M059J (cell line): ENCODE data around the gene CACNA1C. TPM values are rescaled to one million over a fixed set of nuclear protein-coding genes. Genes with fewer than 3 reads are reported as not detected.

Experiments
- DNase-seq: peaks from one replicate; pipeline ENCODE4 v3.0.0-alpha.2; 2012; ENCODE audit warnings: low read depth
- total RNA-seq: library from RNA; depleted of rRNA; stranded (reverse); fragments of >200 nt; shearing (Covaris generic); gene quantifications from 2 replicates; pipeline ENCODE4 v1.2.3, GENCODE V29; 2014

CACNA1C gene
- total RNA-seq, 1 experiment from 2014 or later: 3.6 TPM

- DNase-seq: no peak
Measured at GRCh38 chr12:2338381-2338780, 285.6 kb downstream of the CACNA1C start.

GRCh38 chr12:2338991-2339431, 286.2 kb downstream of the CACNA1C start:
- DNase-seq: peak; percentile 79

- peak; percentile 29 for DNase-seq
Measured at GRCh38 chr12:2341051-2341751, 288.4 kb downstream of the CACNA1C start.

DNA sequence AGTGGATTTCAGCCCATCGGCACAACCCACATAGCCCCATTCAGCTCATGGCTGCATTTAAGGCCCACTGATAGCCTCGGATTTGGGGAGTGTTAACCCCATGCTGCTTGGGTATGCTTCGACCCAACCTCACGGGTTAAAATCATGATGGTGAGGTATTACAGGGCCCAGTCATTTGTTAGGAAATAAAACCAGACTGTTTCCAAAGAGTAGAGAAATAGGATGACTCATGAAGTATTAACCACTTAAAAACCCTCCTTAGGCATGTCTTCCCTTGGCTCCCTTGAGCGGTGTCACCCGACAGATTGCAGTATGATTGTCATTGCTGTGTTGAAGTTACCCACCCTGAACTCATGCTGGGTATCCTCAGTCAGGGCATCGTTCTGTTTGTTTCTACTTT, 289.1 kb downstream of the CACNA1C start:
- DNase-seq: peak; percentile 79

DNA sequence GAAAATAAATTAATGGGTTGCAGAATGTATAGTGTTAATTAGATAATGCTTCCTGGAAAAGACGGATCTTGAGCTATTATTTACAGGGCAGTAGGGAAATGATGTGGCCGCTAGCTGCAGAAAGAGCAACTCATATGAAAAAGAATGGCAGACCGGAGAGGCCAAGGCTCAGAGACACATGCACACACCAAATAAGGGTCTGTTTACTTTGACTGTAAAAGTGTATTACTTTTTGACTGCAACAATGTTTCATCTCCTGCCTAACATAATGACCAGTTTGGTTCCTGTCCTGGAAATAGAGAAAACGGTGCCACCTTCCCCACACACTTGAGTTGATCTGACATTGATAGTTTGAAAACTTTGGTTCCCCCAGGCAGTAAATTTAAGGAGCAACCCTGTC, 290.9 kb downstream of the CACNA1C start:
- DNase-seq: no peak

DNA sequence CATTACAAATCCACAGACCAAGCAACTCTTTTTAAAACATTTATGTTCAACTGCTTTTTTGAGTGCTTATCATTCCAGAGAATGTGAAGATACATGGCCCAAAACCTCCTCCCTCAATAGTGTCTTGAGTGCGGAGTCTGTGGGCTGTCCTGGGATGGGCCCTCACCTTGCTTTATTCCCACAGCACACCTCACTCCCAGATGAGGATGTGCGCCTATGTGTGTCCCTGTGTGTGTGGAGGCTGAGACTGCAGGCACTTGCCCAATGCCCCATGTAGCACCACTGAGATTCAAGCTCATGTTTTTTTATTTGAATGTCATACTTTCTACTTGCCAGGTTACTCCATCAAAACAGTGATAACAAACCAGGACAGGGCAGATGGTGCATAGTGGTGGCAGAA, 291.7 kb downstream of the CACNA1C start:
- no peak for DNase-seq

GRCh38 chr12:2344885-2345284, 292.1 kb downstream of the CACNA1C start:
- DNase-seq: no peak

DNA sequence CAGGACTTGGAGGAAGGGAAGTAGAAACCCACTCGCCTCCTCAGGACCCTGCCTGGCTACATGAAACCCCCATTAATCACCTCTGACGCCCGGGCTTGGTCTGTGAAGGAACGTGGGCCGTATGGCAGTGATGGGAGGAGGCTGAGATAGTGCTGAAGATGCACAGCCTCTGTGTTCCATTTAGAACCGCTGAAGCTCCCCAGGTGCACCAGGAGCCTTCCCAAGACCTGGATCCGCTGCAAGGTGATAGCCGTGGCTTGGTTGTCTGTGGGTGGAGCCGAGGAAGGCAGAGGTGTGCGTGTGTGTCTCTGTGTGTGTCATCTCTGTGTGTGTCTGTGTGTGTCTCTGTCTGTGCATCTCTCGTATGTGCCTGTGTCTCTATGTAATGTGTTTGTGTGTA, 293.1 kb downstream of the CACNA1C start:
- no peak for DNase-seq

DNA sequence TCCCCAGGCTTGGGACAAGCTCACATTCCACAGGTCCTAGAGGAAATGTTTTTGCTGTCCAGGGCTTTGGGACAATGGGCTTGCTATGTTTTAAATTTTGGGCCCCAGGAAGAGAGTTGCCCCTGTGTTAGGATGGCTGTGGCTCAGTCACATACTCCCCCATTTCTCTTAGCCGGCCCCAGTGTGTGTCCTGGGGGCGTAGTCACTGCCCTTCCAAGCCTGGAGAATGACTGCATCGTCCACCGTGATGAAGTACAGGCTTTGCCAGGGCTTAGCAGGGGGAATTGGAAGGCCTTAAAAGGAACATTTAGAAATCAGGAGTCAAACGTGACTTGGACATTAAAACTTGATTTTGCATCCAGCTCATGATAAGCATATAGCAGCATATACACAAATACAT, 293.6 kb downstream of the CACNA1C start:
- no peak for DNase-seq

DNA sequence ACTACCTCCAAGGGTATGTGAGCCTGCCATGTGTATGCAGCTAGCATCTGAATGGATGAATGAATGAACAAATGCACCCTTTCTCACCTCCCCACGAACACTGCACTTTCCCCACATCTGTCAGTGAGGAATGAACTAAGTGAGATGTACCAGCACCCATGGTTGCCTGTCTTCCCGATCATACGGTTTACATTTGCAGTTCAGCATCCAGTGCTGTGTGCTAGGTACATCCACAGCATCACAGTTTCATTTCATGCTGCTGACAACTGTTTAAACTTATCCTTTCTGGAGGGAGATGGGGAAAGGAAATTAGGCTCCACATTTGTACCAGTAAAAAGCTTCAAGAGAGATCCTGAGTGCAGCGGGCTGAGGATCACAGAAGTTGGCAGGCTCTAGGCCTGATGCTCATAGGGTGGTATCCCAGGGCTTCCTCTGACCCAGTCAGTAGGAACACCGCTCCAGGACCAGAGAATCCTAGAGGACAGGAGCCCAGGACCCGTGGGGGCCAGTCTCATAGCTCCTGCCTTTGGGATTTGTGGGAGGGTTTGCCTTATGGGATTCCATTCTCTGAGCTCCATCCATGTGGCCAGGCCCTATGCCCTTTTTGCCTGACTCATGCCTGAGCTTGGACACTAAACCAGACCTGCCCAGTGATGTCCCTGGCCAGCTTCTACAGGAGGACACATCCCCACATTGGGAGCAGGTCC, 294.5 kb downstream of the CACNA1C start:
- peak; percentile 27 for DNase-seq

DNA sequence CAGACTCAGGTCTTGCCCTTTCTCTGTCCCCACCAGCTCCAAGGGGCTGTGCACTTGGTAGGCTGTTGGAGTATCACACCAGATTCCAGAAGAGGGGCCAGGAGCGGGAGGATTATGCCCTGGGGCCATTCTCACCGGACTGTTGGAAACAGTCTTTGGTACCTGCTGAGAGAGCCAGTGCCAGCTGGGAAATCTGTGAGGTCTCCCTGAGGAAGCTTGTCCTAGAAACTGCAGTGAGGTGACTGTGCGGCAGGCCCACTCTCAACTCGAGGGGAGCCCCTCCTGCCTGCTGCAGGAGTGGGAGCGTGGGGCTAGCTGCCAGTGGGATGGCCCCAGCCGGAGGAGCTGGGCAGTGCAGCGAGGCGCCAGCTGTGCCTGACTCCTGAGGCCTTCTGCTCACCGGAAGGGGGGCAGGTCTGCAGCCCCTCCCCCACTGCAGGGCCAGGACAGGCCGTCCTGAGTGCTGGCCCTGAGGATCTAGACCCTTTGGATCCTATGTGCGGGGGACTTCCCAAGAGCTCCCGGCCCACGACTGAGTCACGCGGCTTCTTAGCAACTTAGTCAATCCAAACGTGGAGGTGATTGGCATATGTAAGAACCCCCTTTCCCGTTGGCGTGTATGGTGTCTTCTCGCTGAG, 295.2 kb downstream of the CACNA1C start:
- no peak for DNase-seq

DNA sequence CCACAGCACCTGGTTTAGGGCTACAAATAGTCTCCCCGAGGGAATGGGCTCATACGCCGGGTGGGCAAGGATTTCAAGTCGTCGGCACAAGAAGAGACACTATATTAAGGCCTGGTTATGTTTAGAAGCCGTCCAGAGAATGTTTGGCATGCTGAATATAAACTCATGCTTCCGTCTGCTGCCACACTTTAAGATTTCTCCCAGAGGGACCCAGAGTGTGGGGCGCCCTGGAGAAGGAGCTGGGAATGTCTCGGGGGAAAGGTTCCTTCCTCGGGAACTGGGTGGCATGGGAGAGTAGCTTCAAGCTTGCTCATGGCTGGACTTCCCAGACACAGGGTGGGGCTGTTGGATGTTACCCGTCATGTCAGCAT, 295.7 kb downstream of the CACNA1C start:
- DNase-seq: no peak

- no peak for DNase-seq
Measured at GRCh38 chr12:2351161-2351560, 298.4 kb downstream of the CACNA1C start.

- DNase-seq: no peak
Measured at GRCh38 chr12:2352203-2352602, 299.4 kb downstream of the CACNA1C start.

DNA sequence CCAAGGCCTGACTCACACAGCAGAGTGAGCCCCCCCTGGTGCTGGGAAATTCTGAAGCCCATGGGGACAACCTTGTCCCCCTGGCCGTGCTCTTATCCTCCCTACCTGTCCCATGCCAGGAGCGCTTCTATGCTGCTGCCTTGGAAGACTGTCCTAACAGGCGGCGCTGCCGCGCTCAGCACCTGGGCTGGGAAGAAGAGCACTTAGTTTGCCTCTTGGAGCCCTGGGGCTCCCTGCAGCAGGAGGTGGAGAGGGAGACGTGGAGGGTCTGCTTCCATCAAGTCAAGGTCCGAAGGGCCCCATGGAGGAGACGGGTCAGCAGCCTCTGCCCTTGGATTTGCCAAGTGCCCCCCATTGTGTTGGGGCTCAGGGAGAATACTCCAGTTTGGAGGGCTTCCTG, 300.5 kb downstream of the CACNA1C start:
- DNase-seq: no peak

DNA sequence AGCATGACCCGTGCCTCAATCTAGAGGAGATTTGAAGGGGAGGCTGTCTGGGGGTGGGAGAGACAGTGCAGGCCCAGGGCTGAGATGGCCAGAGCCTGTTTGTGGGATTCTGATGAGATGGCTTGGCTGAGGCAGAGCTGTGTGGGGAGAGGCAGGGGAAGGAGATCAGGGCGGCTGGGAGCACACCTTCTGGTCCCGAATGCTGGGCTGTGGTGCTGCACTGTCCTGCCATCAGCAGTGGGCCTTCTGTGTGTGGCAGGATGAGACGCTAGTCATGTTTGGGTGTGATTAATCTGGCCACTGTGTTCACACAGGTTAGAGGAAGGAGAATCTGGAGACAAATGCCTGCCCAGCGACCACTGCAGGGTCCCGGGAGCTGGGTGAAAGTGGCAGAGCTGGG, 300.9 kb downstream of the CACNA1C start:
- no peak for DNase-seq

- DNase-seq: no peak
Measured at GRCh38 chr12:2354151-2354991, 301.6 kb downstream of the CACNA1C start.

DNA sequence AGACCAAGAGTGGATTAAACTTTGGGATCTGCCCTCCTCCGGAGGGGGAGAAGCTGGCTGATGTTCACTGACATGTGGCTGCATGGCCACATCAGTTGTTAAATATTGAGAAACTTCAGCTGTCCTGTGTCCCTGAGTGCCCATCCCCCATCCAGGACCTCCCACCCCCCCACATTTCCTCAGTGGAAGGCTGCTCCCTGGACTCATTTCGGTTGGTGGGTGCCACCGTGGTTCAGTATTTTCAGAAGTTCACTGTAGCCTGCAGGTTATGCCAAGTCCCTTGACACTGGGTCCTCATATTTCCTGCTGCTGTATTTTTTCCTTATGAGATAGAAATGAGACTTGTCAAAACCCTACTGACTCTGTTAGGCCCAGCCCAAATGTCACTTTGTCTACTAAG, 302.4 kb downstream of the CACNA1C start:
- DNase-seq: no peak

GRCh38 chr12:2355604-2356003, 302.8 kb downstream of the CACNA1C start:
- DNase-seq: no peak

DNA sequence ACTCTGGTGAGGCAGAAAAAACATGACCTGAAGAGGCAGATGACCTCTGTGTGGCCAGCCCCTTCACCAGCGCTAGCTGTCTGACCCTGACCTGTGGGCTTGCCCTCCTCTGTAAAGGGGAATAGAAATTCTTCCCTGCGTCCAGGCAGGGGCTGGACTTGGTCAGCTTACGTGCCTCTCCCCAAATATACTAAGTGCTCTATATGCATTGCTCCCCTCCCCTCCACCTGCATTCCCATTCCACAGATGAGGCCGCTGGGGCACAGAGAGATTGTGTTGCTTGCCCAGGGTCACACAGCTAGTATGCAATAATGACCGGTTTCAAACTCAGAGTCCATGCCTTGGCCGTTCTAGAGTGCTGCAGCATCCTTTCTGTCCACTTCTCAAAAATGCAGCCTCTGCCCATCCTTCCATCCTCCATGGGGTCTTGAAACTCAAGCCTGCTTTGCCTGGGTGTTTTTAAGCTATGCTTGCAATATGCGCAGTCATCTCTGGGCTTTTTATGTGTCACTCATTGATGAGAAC, 303.9 kb downstream of the CACNA1C start:
- no peak for DNase-seq

DNA sequence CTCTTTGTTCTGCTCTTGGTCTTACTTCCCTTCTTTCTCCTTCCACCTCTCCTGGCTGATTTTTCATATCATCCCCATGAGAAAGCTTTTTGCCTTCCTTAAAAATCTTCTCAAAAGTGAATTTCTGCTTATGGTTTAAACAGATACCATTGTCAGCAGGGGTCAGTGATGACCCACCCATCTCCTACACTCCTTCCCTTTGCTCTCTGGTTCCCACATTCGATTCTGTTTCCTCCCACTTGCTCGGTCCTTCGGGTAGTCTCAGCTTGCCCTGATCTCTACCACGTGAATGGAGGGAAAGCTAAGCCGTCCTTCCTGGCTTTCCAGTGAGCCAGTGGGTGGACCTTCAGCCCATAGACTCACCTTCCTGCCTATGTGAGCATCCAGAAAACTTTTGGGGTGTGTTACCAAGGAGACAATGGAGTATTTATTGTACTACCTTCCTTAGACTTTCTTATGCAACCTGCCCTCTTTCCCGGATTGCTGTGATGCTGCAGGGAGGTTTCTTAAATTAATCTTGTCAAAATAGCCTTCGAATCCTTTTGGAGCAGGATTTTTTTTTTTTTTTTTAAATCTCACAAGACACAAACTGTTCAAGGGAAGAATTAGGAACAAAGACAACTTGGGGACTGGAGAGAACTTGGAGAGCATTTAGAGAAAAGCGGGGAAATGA, 306.3 kb downstream of the CACNA1C start:
- DNase-seq: no peak
